ENCODE results near the gene DIMT1.
A peak's percentile ranks its signal among the peaks of the same experiment; 100 is the strongest.

DIMT1 gene

GRCh38 chr5:62403411-62404250 lies at the start of gene DIMT1:
DIMT1 (minus strand) TSS chr5:62403905; CDS start chr5:62403772, 133 bp downstream.
- TF ChIP-seq CTCF (IDR thresholded peaks at IDR 0.05; ENCODE audit: low read depth, low read length), result no peak
- DNase-seq (ENCODE audit: low read depth in 2 of 2), result peak; percentile 98
- H3K4me3 ChIP-seq (replicated peaks in 1 of 2; ENCODE audit: low read depth in 2 of 2, low read length in 2 of 2), result peak within 1 kb of the TSS; percentile 75 to 82

- DNase-seq (ENCODE audit: low read depth in 2 of 2), result no peak
- TF ChIP-seq CTCF (IDR thresholded peaks at IDR 0.05; ENCODE audit: low read depth, low read length), result no peak
- H3K4me3 ChIP-seq (replicated peaks in 1 of 2; ENCODE audit: low read depth in 2 of 2, low read length in 2 of 2), result no peak overlapping the region
These were observed 46.6 kb upstream of the DIMT1 start for GRCh38 chr5:62450259-62450658.

- no peak for TF ChIP-seq CTCF (IDR thresholded peaks at IDR 0.05; ENCODE audit: low read depth, low read length)
- H3K4me3 ChIP-seq (replicated peaks in 1 of 2; ENCODE audit: low read depth in 2 of 2, low read length in 2 of 2), result no peak overlapping the region
- DNase-seq (ENCODE audit: low read depth in 2 of 2), result no peak
These were observed 44.8 kb upstream of the DIMT1 start for GRCh38 chr5:62448528-62448927.

GRCh38 chr5:62432621-62433064 lies 28.9 kb upstream of the DIMT1 start:
- no peak for TF ChIP-seq CTCF (IDR thresholded peaks at IDR 0.05; ENCODE audit: low read depth, low read length)
- DNase-seq (ENCODE audit: low read depth in 2 of 2), result peak; percentile 38 to 50
- H3K4me3 ChIP-seq (replicated peaks in 1 of 2; ENCODE audit: low read depth in 2 of 2, low read length in 2 of 2), result no peak overlapping the region

GRCh38 chr5:62431735-62432620 lies 28.3 kb upstream of the DIMT1 start:
- TF ChIP-seq CTCF (IDR thresholded peaks at IDR 0.05; ENCODE audit: low read depth, low read length), result no peak
- peak; percentile 37 to 55 for DNase-seq (ENCODE audit: low read depth in 2 of 2)
- no peak overlapping the region for H3K4me3 ChIP-seq (replicated peaks in 1 of 2; ENCODE audit: low read depth in 2 of 2, low read length in 2 of 2)

GRCh38 chr5:62424763-62425162 lies 21.1 kb upstream of the DIMT1 start:
- H3K4me3 ChIP-seq (replicated peaks in 1 of 2; ENCODE audit: low read depth in 2 of 2, low read length in 2 of 2), result no peak overlapping the region
- TF ChIP-seq CTCF (IDR thresholded peaks at IDR 0.05; ENCODE audit: low read depth, low read length), result no peak
- no peak for DNase-seq (ENCODE audit: low read depth in 2 of 2)

Data from cardiac fibroblast (primary cell).